GM20000 (cell line): ENCODE results near the gene SUMO3.

Source experiments
- DNase-seq: peaks from one replicate; pipeline ENCODE4 v3.0.0; 2012; ENCODE audit warnings: low spot score
- CTCF ChIP-seq: IDR thresholded peaks from 2 replicates; pipeline ENCODE4 v1.5.1; 2012; ENCODE audit warnings: mild to moderate bottlenecking, control low read depth; ENCODE audit errors: extremely low read depth, missing control alignments

Gene SUMO3

GRCh38 chr21:44805859-44806258 is 12.0 kb downstream of the SUMO3 start:
- DNase-seq: no peak
- no peak for TF ChIP-seq CTCF

- no peak for TF ChIP-seq CTCF
- DNase-seq: no peak
Measured at GRCh38 chr21:44805226-44805625, 12.6 kb downstream of the SUMO3 start.

GRCh38 chr21:44804762-44805161 is 13.1 kb downstream of the SUMO3 start:
- no peak for TF ChIP-seq CTCF
- DNase-seq: no peak

- DNase-seq: no peak
- no peak for TF ChIP-seq CTCF
Measured at GRCh38 chr21:44803651-44804050, 14.2 kb downstream of the SUMO3 start.

GRCh38 chr21:44802396-44803153 is 15.3 kb downstream of the SUMO3 start:
- DNase-seq: peak; percentile 38

GRCh38 chr21:44801468-44802395 is 16.1 kb downstream of the SUMO3 start, which contains the start of gene UBE2G2:
Gene UBE2G2, minus strand, starts transcription at chr21:44801820. Its CDS starts 72 bp downstream, at chr21:44801748.
- DNase-seq: peak; percentile 98
- no peak for TF ChIP-seq CTCF

More at GRCh38 chr21:44802396-44803153, 15.3 kb downstream of the SUMO3 start:
- no peak for TF ChIP-seq CTCF

GRCh38 chr21:44800971-44801467 is 16.8 kb downstream of the SUMO3 start:
- TF ChIP-seq CTCF: peak; percentile 23
- DNase-seq: peak; percentile 83
